A549 (cell line): ENCODE data around the gene GPR176. TPM values are rescaled to one million over a fixed set of nuclear protein-coding genes. Genes with fewer than 3 reads are reported as not detected.

Experiments used
- ATAC-seq, 2 experiments: fragments of 200-7000 bp in 1 of 2; fragments of >200 bp in 1 of 2; cut with Nextera tagmentation in 1 of 2; cut with Tn5 transposase in 1 of 2; 3 replicates each; pipeline versions ENCODE4 v1.8.0 to v1.9.1; 2018 to 2020; ENCODE audit warnings: mild to moderate bottlenecking in 1 of 2, moderate library complexity in 1 of 2
- CTCF ChIA-PET: fragments of 300-600 bp; sonication (Branson Sonifier 250); formaldehyde crosslinking; extraction: SDS; loops from one replicate; lab custom pipeline; 2021; ENCODE audit warnings: antibody characterized with exemption, inconsistent platforms; lab: Yijun Ruan, JAX
- POLR2A ChIA-PET: fragments of 350-600 bp; formaldehyde crosslinking; extraction: SDS; loops from one replicate; lab custom pipeline; 2021; ENCODE audit warnings: antibody characterized with exemption, inconsistent platforms; lab: Yijun Ruan, JAX
- DNase-seq, 2 experiments: peaks; one replicate each; pipeline versions ENCODE4 v3.0.0 to v3.0.0-alpha.2; 2011 to 2016; ENCODE audit warnings: low read depth in 1 of 2, low spot score in 1 of 2
- FAIRE-seq: peaks from 2 replicates; lab custom pipeline; 2011; peaks lifted over from hg19 to GRCh38; lab: Jason Lieb, UNC
- H3K27ac ChIP-seq, 2 experiments: fragments of >200 bp; sonication (Bioruptor Twin); formaldehyde crosslinking; 3 replicates each; pipeline ENCODE4 v1.5.1; 2016 to 2017
- H3K4me1 ChIP-seq: fragments of >200 bp; sonication (Bioruptor Twin); formaldehyde crosslinking; 3 replicates; pipeline ENCODE4 v1.6.1; 2016
- H3K4me2 ChIP-seq: fragments of >200 bp; sonication (Bioruptor Twin); formaldehyde crosslinking; 3 replicates; pipeline ENCODE4 v1.6.1; 2016
- H3K4me3 ChIP-seq: fragments of >200 bp; sonication (Bioruptor Twin); formaldehyde crosslinking; 3 replicates; pipeline ENCODE4 v1.5.1; 2016
- H3K9me3 ChIP-seq: fragments of >200 bp; sonication (Bioruptor Twin); formaldehyde crosslinking; 3 replicates; pipeline ENCODE4 v1.6.1; 2016
- CBX2 ChIP-seq: fragments of 200-600 bp; sonication (generic); IDR thresholded peaks from 2 replicates; pipeline ENCODE4 v1.6.1; 2016; ENCODE audit warnings: low read depth, mild to moderate bottlenecking, borderline replicate concordance
- CBX8 ChIP-seq: fragments of 200-600 bp; sonication (generic); IDR thresholded peaks from 2 replicates; pipeline ENCODE4 v1.6.1; 2016
- CEBPB ChIP-seq, 2 experiments: fragments of >200 bp in 1 of 2; sonication (Bioruptor Twin) in 1 of 2; formaldehyde crosslinking in 1 of 2; IDR thresholded peaks; 2 replicates each; pipeline ENCODE4 v1.6.1; 2012 to 2016
- EHF ChIP-seq: fragments of 250-450 bp; sonication (Bioruptor Pico); IDR thresholded peaks from 2 replicates; pipeline ENCODE4 v1.5.0; 2020; ENCODE audit warnings: mild to moderate bottlenecking
- EP300 ChIP-seq, 2 experiments: fragments of >200 bp; sonication (Bioruptor Twin); formaldehyde crosslinking; IDR thresholded peaks; 2 replicates in 1 of 2; 3 replicates in 1 of 2; pipeline ENCODE4 v1.6.1; 2016 to 2017
- ESRRA ChIP-seq: fragments of 150-350 bp; IDR thresholded peaks from 2 replicates; pipeline ENCODE4 v1.6.1; 2014; ENCODE audit warnings: mild to moderate bottlenecking, low read length, borderline replicate concordance
- FOSL2 ChIP-seq, 2 experiments: fragments of 450-650 bp in 1 of 2; fragments of >200 bp in 1 of 2; sonication (Bioruptor Twin) in 1 of 2; formaldehyde crosslinking; IDR thresholded peaks; 2 replicates each; pipeline versions ENCODE4 v1.5.0 to v1.6.1; 2016 to 2020; ENCODE audit warnings: mild to moderate bottlenecking in 1 of 2, moderate library complexity in 1 of 2
- FOXS1 ChIP-seq: fragments of 250-450 bp; sonication (Bioruptor Pico); IDR thresholded peaks from 2 replicates; pipeline ENCODE4 v1.5.0; 2020; ENCODE audit warnings: mild to moderate bottlenecking, moderate library complexity
- GATA3 ChIP-seq: IDR thresholded peaks from 2 replicates; pipeline ENCODE4 v1.6.1; 2012; ENCODE audit warnings: borderline replicate concordance
- HDAC2 ChIP-seq: fragments of 200-600 bp; sonication (generic); IDR thresholded peaks from 2 replicates; pipeline ENCODE4 v1.6.1; 2016
- HEYL ChIP-seq: fragments of 250-450 bp; sonication (Bioruptor Pico); IDR thresholded peaks from 2 replicates; pipeline ENCODE4 v1.8.0; 2021; ENCODE audit warnings: mild to moderate bottlenecking, moderate library complexity
- HOXA7 ChIP-seq: fragments of 250-450 bp; sonication (Bioruptor Pico); IDR thresholded peaks from 2 replicates; pipeline ENCODE4 v1.5.0; 2020; ENCODE audit warnings: mild to moderate bottlenecking, moderate library complexity
- JUN ChIP-seq, 2 experiments: fragments of >200 bp; sonication (Bioruptor Twin); formaldehyde crosslinking; IDR thresholded peaks; 2 replicates in 1 of 2; 3 replicates in 1 of 2; pipeline ENCODE4 v1.6.1; 2016 to 2017
- MAFK ChIP-seq: fragments of 450-650 bp; IDR thresholded peaks from 2 replicates; pipeline ENCODE4 v1.6.1; 2014; ENCODE audit not compliant: partially characterized antibody
- MYC ChIP-seq: IDR thresholded peaks from 2 replicates; pipeline ENCODE4 v1.6.1; 2012; ENCODE audit warnings: mild to moderate bottlenecking, inconsistent platforms, low read length, improper control_type of control experiment, borderline replicate concordance
- NFE2L2 ChIP-seq: fragments of 150-350 bp; conservative IDR thresholded peaks from 2 replicates; pipeline ENCODE4 v1.6.1; 2014; ENCODE audit warnings: low read length
- NR3C1 ChIP-seq: fragments of >200 bp; sonication (Bioruptor Twin); formaldehyde crosslinking; IDR thresholded peaks from 3 replicates; pipeline ENCODE4 v1.6.1; 2017
- POLR2AphosphoS2 ChIP-seq: conservative IDR thresholded peaks from 2 replicates; pipeline ENCODE4 v1.6.1; 2012; ENCODE audit warnings: low read length, improper control_type of control experiment, inconsistent platforms
- RCOR1 ChIP-seq: fragments of 150-350 bp; IDR thresholded peaks from 2 replicates; pipeline ENCODE4 v1.6.1; 2014; ENCODE audit warnings: antibody characterized with exemption, low read length, low read depth
- RFX5 ChIP-seq: fragments of 450-650 bp; IDR thresholded peaks from 2 replicates; pipeline ENCODE4 v1.7.1; 2014; ENCODE audit warnings: antibody characterized with exemption, mild to moderate bottlenecking, moderate library complexity
- RNF2 ChIP-seq: fragments of 200-600 bp; sonication (generic); IDR thresholded peaks from 2 replicates; pipeline ENCODE4 v1.6.1; 2016; ENCODE audit warnings: low read depth, mild to moderate bottlenecking, antibody characterized with exemption, moderate library complexity, borderline replicate concordance
- SREBF2 ChIP-seq: fragments of 450-650 bp; IDR thresholded peaks from 2 replicates; pipeline ENCODE4 v1.6.1; 2014; ENCODE audit warnings: mild to moderate bottlenecking, moderate library complexity
- ZNF302 ChIP-seq: fragments of 250-450 bp; sonication (Bioruptor Pico); IDR thresholded peaks from 2 replicates; pipeline ENCODE4 v1.9.0; 2021; ENCODE audit warnings: inconsistent platforms, mild to moderate bottlenecking, moderate library complexity
- ZSCAN20 ChIP-seq: fragments of 250-450 bp; sonication (Bioruptor Pico); IDR thresholded peaks from 2 replicates; pipeline ENCODE4 v1.8.0; 2022; ENCODE audit warnings: mild to moderate bottlenecking, moderate library complexity
- WGBS: methylation state at CpG from one replicate; pipeline ENCODE4 v1.1.6; 2017; ENCODE audit errors: missing lambda C conversion rate; 5-methylcytosine and 5-hydroxymethylcytosine counted together
- polyA plus RNA-seq, 4 experiments: library from polyadenylated mRNA; depleted of rRNA in 3 of 4; stranded (reverse); fragments of >200 nt; fragmentation: RNase III in 1 of 4; extraction: RNeasy Plus Mini Kit Qiagen cat#74134 plus additional on column Dnase treatment in 1 of 4; gene quantifications; 2 replicates in 3 of 4; 3 replicates in 1 of 4; pipeline ENCODE4 v1.2.3, GENCODE V29; 2011 to 2017
- TF ChIP-seq, protein P1 (sequence below): fragments of >200 bp; sonication (Bioruptor Twin); formaldehyde crosslinking; IDR thresholded peaks from 3 replicates; pipeline ENCODE4 v1.6.1; 2016
- TF ChIP-seq, protein P2 (sequence below): fragments of >200 bp; sonication (Bioruptor Twin); formaldehyde crosslinking; IDR thresholded peaks from 2 replicates; pipeline ENCODE4 v1.6.1; 2016
- TF ChIP-seq, protein P3 (sequence below): fragments of >200 bp; sonication (Bioruptor Twin); formaldehyde crosslinking; IDR thresholded peaks from 3 replicates; pipeline ENCODE4 v1.5.1; 2016
- TF ChIP-seq, protein P4 (sequence below): IDR thresholded peaks from 2 replicates; pipeline ENCODE4 v1.6.1; 2012; ENCODE audit warnings: low read depth, borderline replicate concordance

GPR176 gene
- polyA plus RNA-seq, 2 of the 4 experiments (the other 2 are of a cell fraction): 1.5 to 8.1 TPM

DNA sequence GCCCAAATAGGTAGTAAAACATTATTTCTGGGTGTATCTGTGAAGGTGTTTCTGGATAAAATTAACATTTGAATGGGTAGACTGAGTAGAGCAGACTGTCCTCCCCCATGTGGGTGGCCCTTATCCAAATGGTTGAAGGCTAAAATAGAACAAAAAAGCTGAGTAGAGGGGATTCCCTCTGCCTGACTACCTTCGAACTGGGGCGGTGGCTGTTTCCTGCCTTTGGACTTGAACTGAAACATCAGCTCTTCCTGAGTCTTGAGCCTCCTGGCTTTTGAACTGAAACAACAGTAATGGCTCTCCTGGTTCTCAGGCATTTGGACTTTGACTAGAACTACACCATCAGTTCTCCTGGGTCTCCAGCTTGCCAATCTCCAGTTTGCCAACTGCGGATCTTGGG lies 4.4 kb upstream of the GPR176 start:
- Histone ChIP-seq H3K4me2 (no peak overlapping the region), H3K9me3 (no peaks in the 10 kb centered on the region), H3K27ac (no peak overlapping the region)
- DNase-seq (no peak), FAIRE-seq (no peak)
- ChIA-PET POLR2A (no interaction called here), CTCF (interaction anchor here (1.0 to 1.1 kb wide), 2 partner anchors 37 to 139 kb away, joined by 4 read pairs; no protein-coding TSS in a partner anchor)
- TF ChIP-seq RCOR1 (no peak), RFX5 (no peak), HDAC2 (no peak), NR3C1 (no peak), RNF2 (no peak), POLR2AphosphoS2 (no peak), EHF (CRISPR knock-in tag) (no peak), GATA3 (no peak), CEBPB (IDR thresholded peaks at IDR 0.05) (no peak)
- TF ChIP-seq, protein P1, sequence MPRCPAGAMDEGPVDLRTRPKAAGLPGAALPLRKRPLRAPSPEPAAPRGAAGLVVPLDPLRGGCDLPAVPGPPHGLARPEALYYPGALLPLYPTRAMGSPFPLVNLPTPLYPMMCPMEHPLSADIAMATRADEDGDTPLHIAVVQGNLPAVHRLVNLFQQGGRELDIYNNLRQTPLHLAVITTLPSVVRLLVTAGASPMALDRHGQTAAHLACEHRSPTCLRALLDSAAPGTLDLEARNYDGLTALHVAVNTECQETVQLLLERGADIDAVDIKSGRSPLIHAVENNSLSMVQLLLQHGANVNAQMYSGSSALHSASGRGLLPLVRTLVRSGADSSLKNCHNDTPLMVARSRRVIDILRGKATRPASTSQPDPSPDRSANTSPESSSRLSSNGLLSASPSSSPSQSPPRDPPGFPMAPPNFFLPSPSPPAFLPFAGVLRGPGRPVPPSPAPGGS: no peak
- TF ChIP-seq, all 56 proteins: peak for 0
- peaks cover 9% of the 10 kb centered on the region; the same call in 1 of the 3 replicates for H3K4me1 ChIP-seq
- no peak for ATAC-seq
- H3K4me3 ChIP-seq: no peak overlapping the region
- WGBS: 89% methylated on average over 3 of the region's 3 CpGs

DNA sequence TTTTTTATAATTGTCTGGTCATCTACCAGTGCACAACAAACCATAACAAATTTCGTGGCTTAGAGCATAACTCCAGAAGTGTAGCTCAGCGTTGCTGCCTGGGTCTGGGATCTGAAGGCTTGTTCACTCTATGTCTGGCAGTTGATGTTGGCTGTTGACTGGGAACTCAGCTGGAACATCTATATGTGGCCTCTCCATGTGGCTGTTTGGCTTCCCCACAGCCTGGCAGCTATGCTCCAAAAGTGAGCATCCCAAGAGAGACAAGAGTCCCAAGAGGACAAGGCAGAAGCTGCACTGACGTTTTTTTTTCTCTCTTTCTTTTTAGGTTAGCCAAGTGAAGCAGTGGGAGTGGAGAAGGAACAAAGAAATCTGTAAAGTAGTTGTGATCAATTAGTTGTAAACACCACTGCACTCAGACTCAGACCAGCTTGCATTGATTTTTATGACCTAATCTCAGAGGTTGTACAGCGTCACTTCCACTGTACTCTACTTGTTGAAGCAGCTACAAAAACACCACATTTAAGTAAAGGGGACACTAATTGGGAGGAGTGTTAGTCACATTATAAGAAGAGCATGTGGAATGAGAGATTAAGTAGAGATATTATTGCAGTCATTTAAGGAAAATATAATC lies 2.5 kb upstream of the GPR176 start:
- TF ChIP-seq JUN (IDR thresholded peaks at IDR 0.05) (no peak), FOSL2 (IDR thresholded peaks at IDR 0.05) (no peak), FOSL2 (CRISPR knock-in tag; IDR thresholded peaks at IDR 0.05) (no peak), HOXA7 (CRISPR knock-in tag) (no peak), MAFK (no peak), ZNF302 (CRISPR knock-in tag) (no peak)
- no peak for DNase-seq
- 68% methylated on average over 4 of the region's 4 CpGs for WGBS
- no peak for FAIRE-seq
- Histone ChIP-seq H3K9me3 (no peaks in the 10 kb centered on the region), H3K4me3 (no peak overlapping the region), H3K4me1 (peaks cover 17% of the 10 kb centered on the region; the same call in 2 of the 3 replicates), H3K27ac (no peak overlapping the region), H3K4me2 (no peak overlapping the region)
- CTCF ChIA-PET: interaction anchor here (0.7 to 0.8 kb wide), 2 partner anchors 42 to 399 kb away, joined by 3 read pairs; no protein-coding TSS in a partner anchor
- POLR2A ChIA-PET: interaction anchor here (2.2 kb wide), 1 partner anchor 11 kb away, joined by 12 read pairs; the partner anchor contains the start of gene EIF2AK4
- no peak for ATAC-seq

DNA sequence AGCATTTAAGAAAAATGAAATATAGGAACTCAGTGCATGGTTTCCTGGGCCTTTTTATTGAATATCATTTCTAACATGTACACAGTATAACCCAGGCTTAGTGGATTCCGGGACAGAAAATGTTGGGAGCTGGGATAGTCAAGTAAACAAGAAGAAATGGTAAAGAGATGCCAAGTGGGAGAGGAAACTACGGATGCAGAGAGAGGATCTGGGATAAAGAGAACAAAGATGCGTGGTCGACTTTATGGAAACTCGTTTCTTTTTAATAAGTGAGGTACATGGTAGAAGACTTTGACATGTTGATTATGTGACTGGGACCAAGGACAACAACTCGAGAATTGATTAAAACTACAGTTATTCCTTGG lies 1.2 kb upstream of the GPR176 start:
- TF ChIP-seq ZSCAN20 (CRISPR knock-in tag): no peak
- no peak for TF ChIP-seq MYC
- no peak for TF ChIP-seq RFX5
- TF ChIP-seq HEYL (CRISPR knock-in tag): no peak
- TF ChIP-seq, protein P2, sequence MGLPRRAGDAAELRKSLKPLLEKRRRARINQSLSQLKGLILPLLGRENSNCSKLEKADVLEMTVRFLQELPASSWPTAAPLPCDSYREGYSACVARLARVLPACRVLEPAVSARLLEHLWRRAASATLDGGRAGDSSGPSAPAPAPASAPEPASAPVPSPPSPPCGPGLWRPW: no peak
- no peak for TF ChIP-seq GATA3
- no peak for TF ChIP-seq CBX8
- no peak for TF ChIP-seq HDAC2
- no peak for TF ChIP-seq FOXS1
- no peak for TF ChIP-seq SREBF2
- TF ChIP-seq, protein P3, sequence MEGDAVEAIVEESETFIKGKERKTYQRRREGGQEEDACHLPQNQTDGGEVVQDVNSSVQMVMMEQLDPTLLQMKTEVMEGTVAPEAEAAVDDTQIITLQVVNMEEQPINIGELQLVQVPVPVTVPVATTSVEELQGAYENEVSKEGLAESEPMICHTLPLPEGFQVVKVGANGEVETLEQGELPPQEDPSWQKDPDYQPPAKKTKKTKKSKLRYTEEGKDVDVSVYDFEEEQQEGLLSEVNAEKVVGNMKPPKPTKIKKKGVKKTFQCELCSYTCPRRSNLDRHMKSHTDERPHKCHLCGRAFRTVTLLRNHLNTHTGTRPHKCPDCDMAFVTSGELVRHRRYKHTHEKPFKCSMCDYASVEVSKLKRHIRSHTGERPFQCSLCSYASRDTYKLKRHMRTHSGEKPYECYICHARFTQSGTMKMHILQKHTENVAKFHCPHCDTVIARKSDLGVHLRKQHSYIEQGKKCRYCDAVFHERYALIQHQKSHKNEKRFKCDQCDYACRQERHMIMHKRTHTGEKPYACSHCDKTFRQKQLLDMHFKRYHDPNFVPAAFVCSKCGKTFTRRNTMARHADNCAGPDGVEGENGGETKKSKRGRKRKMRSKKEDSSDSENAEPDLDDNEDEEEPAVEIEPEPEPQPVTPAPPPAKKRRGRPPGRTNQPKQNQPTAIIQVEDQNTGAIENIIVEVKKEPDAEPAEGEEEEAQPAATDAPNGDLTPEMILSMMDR: no peak
- TF ChIP-seq CEBPB (IDR thresholded peaks at IDR 0.05): no peak
- TF ChIP-seq RCOR1: no peak
- no peak for TF ChIP-seq NFE2L2
- TF ChIP-seq FOSL2 (IDR thresholded peaks at IDR 0.05): no peak
- no peak for TF ChIP-seq FOSL2 (CRISPR knock-in tag; IDR thresholded peaks at IDR 0.05)
- no peak for TF ChIP-seq EP300 (IDR thresholded peaks at IDR 0.05)
- TF ChIP-seq CBX2: no peak
- no peak for TF ChIP-seq ESRRA
- TF ChIP-seq, protein P4, sequence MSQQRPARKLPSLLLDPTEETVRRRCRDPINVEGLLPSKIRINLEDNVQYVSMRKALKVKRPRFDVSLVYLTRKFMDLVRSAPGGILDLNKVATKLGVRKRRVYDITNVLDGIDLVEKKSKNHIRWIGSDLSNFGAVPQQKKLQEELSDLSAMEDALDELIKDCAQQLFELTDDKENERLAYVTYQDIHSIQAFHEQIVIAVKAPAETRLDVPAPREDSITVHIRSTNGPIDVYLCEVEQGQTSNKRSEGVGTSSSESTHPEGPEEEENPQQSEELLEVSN: no peak
- H3K4me2 ChIP-seq: peak overlapping the region; percentile 75
- CTCF ChIA-PET: interaction anchor here (0.7 to 1.0 kb wide), 3 partner anchors 13 to 94 kb away, joined by 3 read pairs; no protein-coding TSS in a partner anchor
- ATAC-seq (no peak), DNase-seq (no peak), FAIRE-seq (no peak)
- POLR2A ChIA-PET: interaction anchor here (1.0 to 2.2 kb wide), 2 partner anchors 13 to 139 kb away, joined by 3 to 12 read pairs; partner anchors contain the start of genes EIF2AK4 and FSIP1
- H3K9me3 ChIP-seq: no peaks in the 10 kb centered on the region
- H3K4me3 ChIP-seq: peak overlapping the region; percentile 50
- 57% methylated on average over 6 of the region's 6 CpGs for WGBS
- H3K27ac ChIP-seq: peak overlapping the region; percentile 68 to 91
- peaks cover 17% of the 10 kb centered on the region; the same call in 2 of the 3 replicates for H3K4me1 ChIP-seq
